Spleen (tissue), 7 donors: Measurements from ENCODE around the gene TKT.

Experiments
- CTCF ChIP-seq, 11 experiments: fragments of 200-600 bp in 7 of 11; fragments of 450-650 bp in 4 of 11; sonication (generic) in 4 of 11; IDR thresholded peaks in 8 of 11; conservative IDR thresholded peaks in 3 of 11; 1 replicate in 7 of 11; 2 replicates in 4 of 11; pipeline versions ENCODE4 v1.4.0 to v1.8.0; 2016 to 2021; ENCODE audit warnings: antibody characterized with exemption in 11 of 11, inconsistent platforms in 4 of 11, mild to moderate bottlenecking in 1 of 11
- POLR2A ChIP-seq, 3 donors: fragments of 450-650 bp; IDR thresholded peaks; one replicate each; pipeline ENCODE4 v1.5.1; 2017; ENCODE audit warnings: antibody characterized with exemption in 3 of 3, mild to moderate bottlenecking in 1 of 3
- POLR2AphosphoS5 ChIP-seq, 3 donors: sonication (generic); formaldehyde crosslinking; IDR thresholded peaks; one replicate each; pipeline ENCODE4 v1.5.1; 2017; ENCODE audit warnings: antibody characterized with exemption in 3 of 3
- donor health status: DM: no; HTN: no; CAD: no; lungs with moderate emphysema.
- donor health status: DM: no; HTN: no; CAD: no.
- donor health status: DM: no; HTN: no; CAD: no.

GRCh38 chr3:53184701-53185100 is 71.1 kb downstream of the TKT start:
- TF ChIP-seq POLR2AphosphoS5 (IDR thresholded peaks at IDR 0.05): peak in 2 of 3 donors; percentile 15 to 33
- no peak for TF ChIP-seq CTCF (IDR thresholded peaks at IDR 0.05 in 8 of 11, conservative IDR thresholded peaks at IDR 0.05 in 3 of 11)
- TF ChIP-seq POLR2A (IDR thresholded peaks at IDR 0.05): no peak
